ENCODE data around the gene DCK. TPM values are rescaled to one million over a fixed set of nuclear protein-coding genes. Genes with fewer than 3 reads are reported as not detected.

Gene DCK
- total and polyA plus RNA-seq, 9 of the 15 experiments (the other 6 are each of a cell fraction or from before 2014, with no cell fraction given) = 11.3 to 25.8 (median 19.6) TPM

GRCh38 chr4:70994387-70995099 is 1.1 kb downstream of the DCK start (continued):
- TF ChIP-seq ZBTB40 (IDR thresholded peaks at IDR 0.05) = 0 out of 2 replicates have a peak, but pooled peaks have one; percentile 31
- no peak for TF ChIP-seq ZBTB40 (CRISPR knock-in tag; IDR thresholded peaks at IDR 0.05)
- no peak for TF ChIP-seq HLTF (IDR thresholded peaks at IDR 0.05)
- no peak for TF ChIP-seq ZBTB26 (CRISPR knock-in tag; IDR thresholded peaks at IDR 0.05)
- TF ChIP-seq ZFPM2 (CRISPR knock-in tag; IDR thresholded peaks at IDR 0.05) = no peak
- TF ChIP-seq FOXK2 (conservative IDR thresholded peaks at IDR 0.05 in 1 of 2, IDR thresholded peaks at IDR 0.05 in 1 of 2; ENCODE audit: low read depth in 2 of 2) = peak in 1 of 2 experiments; percentile 47; a peak in 1 of 4 replicates
- TF ChIP-seq ZNF408 (CRISPR knock-in tag; IDR thresholded peaks at IDR 0.05; ENCODE audit: low read depth) = no peak
- no peak for TF ChIP-seq CCNT2 (IDR thresholded peaks at IDR 0.05; ENCODE audit: borderline replicate concordance, extremely low read depth, insufficient read length, low read depth, low read length)
- TF ChIP-seq TEAD1 (CRISPR knock-in tag; IDR thresholded peaks at IDR 0.05) = no peak
- TF ChIP-seq ATF1 (CRISPR knock-in tag; IDR thresholded peaks at IDR 0.05) = no peak
- TF ChIP-seq ATF1 (tag; IDR thresholded peaks at IDR 0.05) = no peak
- TF ChIP-seq RNF219 (CRISPR knock-in tag; IDR thresholded peaks at IDR 0.05) = no peak
- TF ChIP-seq ZNF146 (CRISPR knock-in tag; IDR thresholded peaks at IDR 0.05; ENCODE audit: unreplicated experiment) = peak; percentile 76
